ENCODE results near the gene FKBP1B.
"Not testable (repeated sequence)": the region's sequence is repeated elsewhere in the genome, so short reads cannot be mapped to it uniquely, and the experiment has no call there.

The FKBP1B gene
- 0.04 to 0.24 reads per million in 2 experiments for total RNA-seq

- peak; percentile 40 for DNase-seq (ENCODE audit: low read depth)
These were observed at the start of gene FKBP1B for GRCh38 chr2:24049485-24050021. Gene FKBP1B (plus strand): TSS chr2:24049741. CDS start chr2:24049850, 109 bp downstream.

- no peak for DNase-seq (ENCODE audit: low read depth)
These were observed 41.8 kb upstream of the FKBP1B start for GRCh38 chr2:24007693-24008092.

DNA sequence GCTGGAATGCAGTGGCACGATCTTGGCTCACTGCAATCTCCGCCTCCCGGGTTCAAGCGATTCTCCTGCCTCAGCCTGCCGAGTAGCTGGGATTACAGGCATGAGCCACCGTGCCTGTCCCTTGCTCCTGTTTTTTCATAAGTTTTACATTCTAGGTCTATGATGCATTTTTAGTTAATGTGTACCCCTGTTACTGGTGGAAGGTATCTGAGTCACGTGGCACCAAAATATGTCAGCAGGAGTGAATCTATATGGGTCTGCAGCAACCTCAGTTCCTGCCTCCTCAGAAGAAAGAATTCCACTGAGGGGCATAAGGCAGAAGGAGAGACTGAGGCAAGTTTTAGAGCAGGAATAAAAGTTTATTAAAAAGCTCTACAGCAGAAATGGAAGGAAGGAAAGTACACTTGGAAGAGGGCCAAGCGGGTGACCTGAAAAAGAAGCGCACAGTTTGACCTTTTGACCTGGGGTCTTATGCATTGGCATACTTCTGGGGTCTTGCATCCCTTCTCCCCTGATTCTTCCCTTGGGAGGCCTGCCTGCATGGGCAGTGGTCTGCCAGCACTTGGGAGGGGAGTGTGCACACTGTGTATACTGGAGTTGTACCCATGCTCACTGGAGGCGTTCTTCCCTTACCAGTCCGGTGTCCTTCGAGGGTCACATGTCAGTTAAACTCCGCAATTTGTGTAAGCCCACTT is 40.7 kb upstream of the FKBP1B start:
- no peak for DNase-seq (ENCODE audit: low read depth)

GRCh38 chr2:24009367-24009679 is 40.2 kb upstream of the FKBP1B start:
- no peak for DNase-seq (ENCODE audit: low read depth)

GRCh38 chr2:24009680-24010476 is 39.7 kb upstream of the FKBP1B start, which contains the start of gene MFSD2B:
Gene MFSD2B (plus strand): TSS chr2:24010085. CDS start chr2:24010097, 12 bp downstream.
- no peak for DNase-seq (ENCODE audit: low read depth)

DNA sequence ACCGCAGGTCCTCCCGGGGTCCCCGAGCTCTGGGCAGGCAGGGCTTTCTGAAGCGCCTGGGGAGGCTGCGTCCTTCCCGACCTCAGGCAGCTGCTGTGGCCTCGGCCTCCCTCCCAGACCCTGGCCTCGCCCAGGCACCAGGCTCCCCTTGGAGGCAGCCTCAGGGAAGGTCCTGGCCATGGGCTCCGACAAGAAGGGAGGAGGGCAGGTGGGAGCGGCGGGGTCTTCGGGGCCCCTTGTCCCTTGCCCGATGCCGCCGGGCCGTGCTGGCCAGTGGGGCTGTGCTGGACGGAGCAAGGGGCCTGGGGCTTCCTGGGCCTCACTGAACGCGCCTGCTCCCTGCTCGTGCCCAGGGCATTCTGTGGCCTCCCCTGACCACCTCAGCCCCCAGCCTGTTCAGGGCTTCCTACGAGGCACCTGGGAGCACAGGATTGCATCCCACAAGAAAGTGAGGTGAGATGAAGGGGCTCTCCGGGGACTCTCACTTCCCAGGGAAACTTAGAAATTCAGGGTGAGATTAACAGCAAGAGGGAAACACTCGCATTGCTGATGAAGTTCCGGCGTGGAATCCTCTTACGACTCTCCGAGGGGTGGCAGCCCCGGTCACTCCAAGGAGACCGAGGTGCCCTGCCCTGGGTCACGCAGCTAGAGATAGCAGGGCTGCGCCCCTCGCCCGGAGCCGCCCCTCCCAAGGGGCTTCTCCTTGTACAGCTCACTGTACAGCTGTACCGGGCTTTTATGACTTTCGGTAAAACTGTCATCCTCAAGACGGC is 38.9 kb upstream of the FKBP1B start:
- no peak for DNase-seq (ENCODE audit: low read depth)

DNA sequence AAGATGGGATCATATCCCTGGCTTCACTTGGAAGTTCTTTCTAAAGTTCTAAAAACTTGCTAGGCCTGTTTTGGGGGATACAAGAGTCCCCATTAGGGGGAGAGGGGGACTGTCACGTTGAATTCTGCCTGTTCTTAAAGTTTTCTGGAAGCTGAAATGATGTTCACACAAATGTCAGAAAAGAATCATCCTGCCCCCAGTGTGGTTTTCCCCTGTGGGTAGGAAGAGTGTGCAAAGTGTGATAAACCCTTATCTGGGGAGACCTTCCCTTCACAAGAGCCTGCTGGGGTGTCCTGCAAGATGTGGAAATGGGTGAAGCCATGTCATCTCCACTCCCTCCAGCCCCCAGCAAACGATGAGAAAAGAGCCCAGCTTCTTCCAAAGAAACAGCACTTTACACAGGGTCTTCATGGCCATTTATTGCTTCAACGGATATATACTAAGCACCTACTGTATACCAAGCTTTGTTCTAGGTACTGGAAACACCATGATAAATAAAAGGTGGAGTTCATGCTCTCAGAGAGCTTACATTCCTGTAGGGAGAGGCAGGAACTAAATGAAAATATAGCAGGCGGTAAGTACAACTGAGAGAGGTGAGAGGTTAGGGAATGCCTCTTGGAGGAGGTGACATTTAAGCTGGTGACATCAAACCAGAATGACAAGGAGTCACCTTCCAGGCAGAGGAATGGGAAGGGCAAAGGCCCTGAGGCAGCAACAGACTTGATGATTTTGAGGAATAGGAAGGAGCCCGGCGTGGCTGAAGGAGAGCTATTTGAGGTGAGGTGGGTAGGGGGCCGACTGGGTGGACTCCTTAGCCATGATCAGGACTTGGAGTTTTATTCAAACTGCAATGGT is 38.1 kb upstream of the FKBP1B start:
- no peak for DNase-seq (ENCODE audit: low read depth)

- DNase-seq (ENCODE audit: low read depth) = no peak
These were observed 36.9 kb upstream of the FKBP1B start for GRCh38 chr2:24012521-24013188.

DNA sequence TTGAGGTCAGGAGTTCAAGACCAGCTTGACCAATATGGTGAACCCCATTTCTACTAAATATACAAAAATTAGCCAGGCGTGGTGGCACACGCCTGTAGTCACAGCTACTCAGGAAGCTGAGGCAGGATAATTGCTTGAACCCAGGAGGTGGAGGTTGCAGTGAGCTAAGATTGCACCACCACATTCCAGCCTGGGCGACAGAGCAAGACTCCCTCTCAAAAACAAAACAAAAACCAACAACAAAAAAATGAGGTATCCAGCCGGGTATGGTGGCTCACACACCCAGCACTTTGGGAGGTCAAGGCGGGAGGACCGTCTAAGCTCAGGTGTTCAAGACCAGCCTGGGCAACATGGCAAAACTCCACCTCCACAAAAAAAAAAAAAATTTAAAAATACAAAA is 34.6 kb upstream of the FKBP1B start:
- not testable (repeated sequence) for DNase-seq (ENCODE audit: low read depth)

GRCh38 chr2:24015562-24016375 is 33.8 kb upstream of the FKBP1B start:
- no peak for DNase-seq (ENCODE audit: low read depth)

DNA sequence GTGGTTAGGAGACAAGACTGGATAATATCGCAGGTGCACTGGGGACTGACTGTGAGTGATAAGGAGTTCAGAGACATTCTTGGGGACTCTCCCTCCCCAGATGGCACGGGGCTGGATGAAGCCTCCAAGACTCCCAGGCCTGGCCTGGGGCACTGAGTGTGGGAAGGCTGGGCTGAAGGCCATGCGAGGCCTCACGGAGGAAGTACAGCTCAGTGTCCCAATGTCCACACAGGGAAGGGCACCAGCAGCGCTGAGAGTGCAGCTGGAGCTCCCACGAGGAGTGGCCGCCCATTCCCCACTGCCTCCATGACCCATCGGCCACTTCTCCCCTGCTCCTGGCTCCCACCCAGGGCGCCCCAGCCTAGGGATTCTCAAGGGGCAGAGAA is 33.2 kb upstream of the FKBP1B start:
- DNase-seq (ENCODE audit: low read depth) = no peak

GRCh38 chr2:24016853-24017703 is 32.5 kb upstream of the FKBP1B start:
- DNase-seq (ENCODE audit: low read depth) = no peak

DNA sequence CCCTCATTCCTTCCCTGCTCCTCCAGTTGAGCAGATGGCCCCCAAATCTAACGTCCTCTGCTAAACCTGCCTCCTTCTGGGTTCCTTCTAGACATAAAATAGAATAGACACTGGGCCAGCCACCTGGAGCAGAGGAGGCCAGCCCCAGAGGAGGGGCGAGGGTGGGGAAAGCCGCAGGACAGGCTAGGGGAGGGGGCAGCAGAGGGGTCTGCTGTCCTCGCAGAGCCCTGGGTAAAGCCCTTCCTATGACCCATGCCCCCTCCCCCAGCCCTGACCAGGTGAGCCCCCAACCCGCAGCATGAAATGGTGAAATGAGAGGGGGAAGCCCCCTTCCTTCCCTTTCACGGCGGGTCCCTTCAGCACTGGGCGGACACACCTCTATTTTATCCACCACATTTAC is 31.8 kb upstream of the FKBP1B start:
- DNase-seq (ENCODE audit: low read depth) = no peak

DNA sequence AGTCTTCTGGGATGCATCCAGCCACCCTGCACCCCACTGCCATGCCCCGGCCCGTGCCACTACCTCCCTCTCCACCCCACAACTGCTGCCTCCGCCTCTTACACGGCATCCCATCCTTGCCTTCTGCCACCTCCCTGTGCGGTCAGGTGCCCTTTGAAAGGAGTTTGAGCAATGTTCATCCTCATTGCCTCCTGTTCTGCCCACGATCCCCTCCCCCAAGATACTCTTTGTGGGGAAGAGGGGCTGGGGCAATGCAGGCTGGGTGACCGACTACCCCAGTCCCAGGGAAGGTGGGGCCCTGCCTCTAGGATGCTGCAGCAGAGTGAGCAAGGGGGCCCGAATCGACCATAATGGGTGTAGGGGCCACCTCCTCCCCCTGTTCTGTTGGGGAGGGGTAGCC is 31.3 kb upstream of the FKBP1B start:
- DNase-seq (ENCODE audit: low read depth) = no peak

DNA sequence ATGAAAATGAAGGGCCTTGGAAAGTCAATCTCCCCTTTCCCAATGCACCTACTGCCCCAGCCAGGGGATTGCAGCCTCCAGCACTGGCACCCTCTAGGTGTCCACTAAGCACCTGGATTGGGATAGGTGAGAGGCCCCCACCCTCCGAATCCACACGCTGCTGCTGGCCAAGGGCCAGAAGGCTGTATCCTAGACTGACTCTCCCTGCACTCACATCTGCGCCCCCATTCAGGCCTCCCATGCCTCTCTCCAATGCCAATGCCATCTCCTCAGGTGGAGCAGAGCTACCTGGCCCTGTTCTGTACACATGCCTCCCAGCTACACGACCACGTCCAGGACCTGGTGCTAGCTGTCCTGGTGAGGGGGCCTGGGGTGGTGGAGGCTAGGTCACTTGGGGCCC is 29.8 kb upstream of the FKBP1B start:
- DNase-seq (ENCODE audit: low read depth) = no peak

DNA sequence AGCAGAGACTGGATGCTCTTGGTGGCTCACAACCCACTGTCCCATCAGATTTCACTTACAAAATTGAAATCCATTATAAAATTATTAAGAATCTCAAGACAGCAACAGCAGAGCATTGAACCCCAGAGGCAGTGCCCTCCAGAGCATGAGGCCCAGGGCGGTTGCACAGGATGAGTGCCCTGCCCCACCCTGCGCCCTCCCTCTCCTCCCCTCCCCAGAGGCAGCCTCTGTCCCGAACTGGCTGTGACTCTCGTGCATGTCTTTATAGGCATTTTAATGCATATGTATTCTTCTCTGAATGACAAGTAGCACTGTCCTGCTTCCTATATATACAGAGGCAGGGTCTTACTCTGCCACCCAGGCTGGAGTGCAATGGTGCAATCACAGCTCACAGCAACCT is 29.3 kb upstream of the FKBP1B start:
- no peak for DNase-seq (ENCODE audit: low read depth)

- DNase-seq (ENCODE audit: low read depth) = no peak
These were observed 28.2 kb upstream of the FKBP1B start for GRCh38 chr2:24021122-24021998.
